PFSK-1 (cell line): ENCODE data around the gene PRKAR1B.

Experiments
- FOXP2 ChIP-seq: optimal IDR thresholded peaks from 2 replicates; pipeline ENCODE3; 2011; ENCODE audit warnings: borderline replicate concordance, control low read depth, inconsistent platforms; ENCODE audit not compliant: insufficient read depth; ENCODE audit errors: extremely low read length, extremely low read depth
- POLR2AphosphoS5 ChIP-seq: IDR thresholded peaks from 2 replicates; pipeline ENCODE4 v1.6.1; 2012; ENCODE audit warnings: low read depth, mild to moderate bottlenecking, control low read depth, low read length, moderate library complexity
- REST ChIP-seq, 2 experiments: IDR thresholded peaks; 2 replicates each; pipeline versions ENCODE4 v1.6.1 to v1.8.0; 2011 to 2012; ENCODE audit warnings: low read depth in 2 of 2, low read length in 2 of 2, control low read depth in 1 of 2, inconsistent platforms in 1 of 2, mild to moderate bottlenecking in 1 of 2, moderate library complexity in 1 of 2; ENCODE audit not compliant: insufficient read depth in 1 of 2
- SIN3A ChIP-seq: IDR thresholded peaks from 2 replicates; pipeline ENCODE4 v1.6.1; 2012; ENCODE audit warnings: mild to moderate bottlenecking, low read length, moderate library complexity, borderline replicate concordance; ENCODE audit not compliant: insufficient read depth
- TAF1 ChIP-seq: IDR thresholded peaks from 2 replicates; pipeline ENCODE4 v1.6.1; 2012; ENCODE audit warnings: low read length, control low read depth, borderline replicate concordance; ENCODE audit not compliant: insufficient read depth

The PRKAR1B gene

GRCh38 chr7:540997-541396, 186.1 kb downstream of the PRKAR1B start:
- TF ChIP-seq FOXP2 (no peak), REST (IDR thresholded peaks at IDR 0.05; ENCODE audit: insufficient read depth in 1 of 2, low read depth in 2 of 2, low read length in 2 of 2) (no peak), SIN3A (no peak), POLR2AphosphoS5 (no peak), TAF1 (no peak)

GRCh38 chr7:540579-540978, 186.5 kb downstream of the PRKAR1B start:
- TF ChIP-seq TAF1, result no peak
- TF ChIP-seq SIN3A, result no peak
- TF ChIP-seq REST (IDR thresholded peaks at IDR 0.05; ENCODE audit: insufficient read depth in 1 of 2, low read depth in 2 of 2, low read length in 2 of 2), result no peak
- TF ChIP-seq POLR2AphosphoS5, result no peak
- no peak for TF ChIP-seq FOXP2

- TF ChIP-seq TAF1, result no peak
- no peak for TF ChIP-seq FOXP2
- no peak for TF ChIP-seq POLR2AphosphoS5
- TF ChIP-seq REST (IDR thresholded peaks at IDR 0.05; ENCODE audit: insufficient read depth in 1 of 2, low read depth in 2 of 2, low read length in 2 of 2), result no peak
- TF ChIP-seq SIN3A, result no peak
Observed at GRCh38 chr7:539731-540411, 187.2 kb downstream of the PRKAR1B start.

- TF ChIP-seq SIN3A (no peak), POLR2AphosphoS5 (no peak)
Observed at GRCh38 chr7:538764-539685, 188.1 kb downstream of the PRKAR1B start.

- TF ChIP-seq POLR2AphosphoS5 (no peak), SIN3A (no peak), TAF1 (no peak), FOXP2 (no peak), REST (IDR thresholded peaks at IDR 0.05; ENCODE audit: insufficient read depth in 1 of 2, low read depth in 2 of 2, low read length in 2 of 2) (no peak)
Observed at GRCh38 chr7:537911-538634, 189.0 kb downstream of the PRKAR1B start.
